HepG2 (cell line): ENCODE results near the gene SNED1. TPM values are rescaled to one million over a fixed set of nuclear protein-coding genes. Genes with fewer than 3 reads are reported as not detected.

Experiments used
- ATM ChIP-seq: fragments of 450-650 bp; IDR thresholded peaks from 2 replicates; pipeline ENCODE4 v1.7.1; 2017; ENCODE audit warnings: mild to moderate bottlenecking, borderline replicate concordance
- GTF3A ChIP-seq: sonication (generic); formaldehyde crosslinking; conservative IDR thresholded peaks from 2 replicates; pipeline ENCODE4 v1.4.0; 2020; ENCODE audit warnings: mild to moderate bottlenecking, missing genetic modification reagents
- KIAA2018 ChIP-seq: sonication (generic); formaldehyde crosslinking; IDR thresholded peaks from 2 replicates; pipeline ENCODE4 v1.5.0; 2020; ENCODE audit warnings: mild to moderate bottlenecking, missing genetic modification reagents, borderline replicate concordance
- LCORL ChIP-seq, 2 experiments: fragments of 450-650 bp in 1 of 2; sonication (generic) in 1 of 2; formaldehyde crosslinking in 1 of 2; IDR thresholded peaks; 2 replicates each; pipeline versions ENCODE4 v1.5.0 to v1.6.1; 2017 to 2020; ENCODE audit warnings: antibody characterized with exemption in 1 of 2, missing genetic modification reagents in 1 of 2
- MED1 ChIP-seq: sonication (generic); formaldehyde crosslinking; IDR thresholded peaks from 2 replicates; pipeline ENCODE4 v1.4.0; 2020; ENCODE audit warnings: missing genetic modification reagents
- MZF1 ChIP-seq: sonication (generic); formaldehyde crosslinking; IDR thresholded peaks from 2 replicates; pipeline ENCODE4 v1.8.1; 2023; ENCODE audit warnings: mild to moderate bottlenecking, missing genetic modification reagents, borderline replicate concordance
- TCF12 ChIP-seq, 2 experiments: fragments of 450-650 bp in 1 of 2; sonication (generic) in 1 of 2; formaldehyde crosslinking in 1 of 2; IDR thresholded peaks; 2 replicates each; pipeline versions ENCODE4 v1.6.1 to v1.8.0; 2017 to 2022; ENCODE audit warnings: antibody characterized with exemption in 1 of 2, mild to moderate bottlenecking in 1 of 2, missing genetic modification reagents in 1 of 2, moderate library complexity in 1 of 2
- THAP11 ChIP-seq: IDR thresholded peaks from 2 replicates; pipeline ENCODE4 v1.6.1; 2016; ENCODE audit warnings: missing biosample characterization, missing genetic modification reagents
- TRIM24 ChIP-seq: sonication (generic); formaldehyde crosslinking; IDR thresholded peaks from 2 replicates; pipeline ENCODE4 v1.8.0; 2022; ENCODE audit warnings: mild to moderate bottlenecking, missing genetic modification reagents
- ZFP36L1 ChIP-seq: sonication (generic); formaldehyde crosslinking; IDR thresholded peaks from 2 replicates; pipeline ENCODE4 v1.8.0; 2022; ENCODE audit warnings: mild to moderate bottlenecking, missing genetic modification reagents, moderate library complexity
- ZMAT3 ChIP-seq: sonication (generic); formaldehyde crosslinking; conservative IDR thresholded peaks from 2 replicates; pipeline ENCODE4 v1.7.0; 2021; ENCODE audit warnings: missing genetic modification reagents
- ZNF367 ChIP-seq: sonication (generic); formaldehyde crosslinking; IDR thresholded peaks from 2 replicates; pipeline ENCODE4 v1.4.0; 2020; ENCODE audit warnings: missing genetic modification reagents, borderline replicate concordance
- ZNF879 ChIP-seq: sonication (generic); formaldehyde crosslinking; IDR thresholded peaks from 2 replicates; pipeline ENCODE4 v1.8.1; 2023; ENCODE audit warnings: missing genetic modification reagents
- polyA plus RNA-seq, 8 experiments: library from polyadenylated mRNA; depleted of rRNA in 3 of 8; stranded (reverse) in 7 of 8; unstranded in 1 of 8; fragments of >200 nt; fragmentation: Illumina TruSeq in 4 of 8; extraction: Trizol in 4 of 8; gene quantifications; 2 replicates each; pipeline versions ENCODE4 v1.2.1 to v1.2.3, GENCODE V29; 2011 to 2016; ENCODE audit warnings: low read depth in 4 of 8, missing spikeins in 1 of 8, mixed read lengths in 1 of 8; ENCODE audit not compliant: insufficient read depth in 1 of 8
- total RNA-seq, 5 experiments: library from RNA; depleted of rRNA; stranded (reverse); fragments of >200 nt; fragmentation: Illumina TruSeq; extraction: Trizol; gene quantifications; 2 replicates each; pipeline ENCODE4 v1.2.3, GENCODE V29; 2016; ENCODE audit warnings: low read depth in 1 of 5
- TF ChIP-seq, protein P1 (sequence below): sonication (generic); formaldehyde crosslinking; IDR thresholded peaks from 2 replicates; pipeline ENCODE4 v1.4.0; 2020; ENCODE audit warnings: missing genetic modification reagents
- TF ChIP-seq, protein P2 (sequence below): sonication (generic); formaldehyde crosslinking; IDR thresholded peaks from 2 replicates; pipeline ENCODE4 v1.8.0; 2022; ENCODE audit warnings: missing genetic modification reagents, low read depth, mild to moderate bottlenecking, borderline replicate concordance

SNED1 gene
- total and polyA plus RNA-seq, 2 of the 13 experiments (the other 11 are each of a cell fraction or from before 2014, with no cell fraction given): 0.15 to 0.65 TPM

DNA sequence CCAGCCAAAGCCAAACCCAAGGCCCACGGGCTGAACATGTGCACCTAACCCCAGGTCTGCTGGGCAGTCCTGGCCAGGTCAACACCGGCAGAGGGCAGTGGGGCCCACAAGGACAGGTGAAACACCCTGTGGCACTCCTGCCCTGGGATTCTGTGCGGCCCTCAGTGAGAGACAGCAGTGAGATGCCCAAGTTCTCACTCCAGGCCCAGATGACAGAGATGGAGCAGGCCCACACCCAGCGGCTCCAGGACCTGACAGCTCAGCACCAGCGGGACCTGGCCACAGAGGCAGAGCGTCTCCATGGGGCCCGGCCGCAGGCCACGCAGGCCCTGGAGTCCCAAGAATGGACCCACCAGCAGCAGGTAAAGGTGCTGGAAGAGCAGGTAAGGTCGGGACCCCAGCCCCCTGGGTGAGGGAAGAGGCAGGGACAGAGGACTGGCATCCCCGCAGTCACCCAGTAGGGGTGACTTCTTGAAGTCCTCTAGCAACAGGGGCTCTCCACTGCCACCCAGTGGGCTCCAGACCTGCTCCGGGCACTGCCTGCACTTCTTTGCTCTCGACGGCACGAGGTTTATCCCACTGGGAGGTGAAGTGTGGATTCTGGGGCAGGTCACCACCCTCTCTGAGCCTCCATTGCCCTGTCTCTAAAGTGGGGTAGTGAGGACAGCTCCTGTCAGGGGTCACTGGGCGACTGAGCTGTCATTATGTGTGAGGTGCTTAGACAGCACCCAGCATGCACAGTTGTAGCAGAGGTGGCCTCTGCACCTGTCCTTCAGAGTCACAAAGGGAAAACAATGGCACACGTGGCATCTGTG, 8.8 kb upstream of the SNED1 start (continued):
- TF ChIP-seq KIAA2018 (no peak), ATM (no peak), MZF1 (CRISPR knock-in tag) (no peak), ZNF879 (CRISPR knock-in tag) (no peak), THAP11 (CRISPR knock-in tag) (0 out of 2 replicates have a peak, but pooled peaks have one; percentile 12), GTF3A (CRISPR knock-in tag) (no peak), TCF12 (IDR thresholded peaks at IDR 0.05) (no peak), TCF12 (CRISPR knock-in tag; IDR thresholded peaks at IDR 0.05) (no peak), ZMAT3 (CRISPR knock-in tag) (no peak), MED1 (CRISPR knock-in tag) (peak; percentile 31; the same call in 1 of the 2 replicates), ZNF367 (CRISPR knock-in tag) (no peak), LCORL (IDR thresholded peaks at IDR 0.05) (no peak), LCORL (CRISPR knock-in tag; IDR thresholded peaks at IDR 0.05) (no peak), TRIM24 (CRISPR knock-in tag) (no peak), ZFP36L1 (CRISPR knock-in tag) (no peak)
- TF ChIP-seq, protein P1, sequence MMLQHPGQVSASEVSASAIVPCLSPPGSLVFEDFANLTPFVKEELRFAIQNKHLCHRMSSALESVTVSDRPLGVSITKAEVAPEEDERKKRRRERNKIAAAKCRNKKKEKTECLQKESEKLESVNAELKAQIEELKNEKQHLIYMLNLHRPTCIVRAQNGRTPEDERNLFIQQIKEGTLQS (CRISPR knock-in tag): 0 out of 2 replicates have a peak, but pooled peaks have one; percentile 14
- TF ChIP-seq, protein P2, sequence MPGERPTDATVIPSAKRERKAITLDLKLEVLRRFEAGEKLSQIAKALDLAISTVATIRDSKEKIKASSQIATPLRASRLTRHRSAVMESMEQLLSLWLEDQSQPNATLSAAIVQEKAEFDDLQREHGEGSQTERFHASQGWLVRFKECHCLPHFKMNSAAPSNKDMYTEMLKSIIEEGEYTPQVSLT (CRISPR knock-in tag): no peak
